Fibroblast of peridontal ligament (primary cell): ENCODE measurements around the gene TMEM80.

Experiments used
- DNase-seq: peaks from one replicate; pipeline ENCODE4 v3.0.0-alpha.2; 2010; ENCODE audit errors: extremely low read depth

The TMEM80 gene

GRCh38 chr11:745428-745827 lies 49.8 kb downstream of the TMEM80 start:
- no peak for DNase-seq

DNA sequence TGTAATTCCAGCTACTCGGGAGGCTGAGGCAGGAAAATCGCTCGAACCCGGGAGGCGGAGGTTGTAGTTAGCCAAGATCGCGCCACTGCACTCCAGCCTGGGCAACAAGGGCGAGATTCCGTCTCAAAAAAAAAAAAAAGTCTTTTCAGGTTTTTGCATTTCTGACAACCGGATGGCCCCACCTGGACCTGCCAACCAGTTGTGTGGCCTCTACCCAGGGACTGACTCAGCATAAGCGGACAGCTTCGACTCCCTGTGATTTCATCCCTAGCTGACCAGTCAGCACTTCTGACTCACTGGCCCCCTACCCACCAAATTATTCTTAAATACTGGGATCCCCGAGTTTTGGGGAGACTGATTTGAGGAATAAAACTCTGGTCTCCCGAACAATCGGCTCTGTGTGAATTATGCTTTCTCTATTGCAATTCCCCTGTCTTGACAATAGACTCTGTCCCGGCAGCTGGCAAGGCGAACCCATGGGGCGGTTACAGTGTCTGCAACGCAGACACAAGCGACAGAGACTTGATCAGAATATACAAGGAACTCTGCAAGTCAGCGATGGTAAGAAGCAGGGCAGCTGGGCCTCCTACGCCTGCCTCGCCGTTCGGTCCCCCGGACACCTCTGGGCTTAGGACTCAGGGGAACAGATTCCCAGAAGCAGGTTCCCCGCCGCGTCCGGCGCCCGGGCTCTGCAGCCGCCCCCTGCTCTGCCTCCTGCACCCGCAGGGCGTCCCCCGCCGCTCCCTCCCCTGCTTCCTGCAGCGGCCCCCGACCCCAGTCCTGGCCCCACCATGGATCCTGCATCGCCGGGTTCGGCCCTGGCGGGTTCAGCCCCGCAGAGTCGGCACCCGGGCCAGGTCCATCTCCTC lies 50.9 kb downstream of the TMEM80 start:
- no peak for DNase-seq

DNA sequence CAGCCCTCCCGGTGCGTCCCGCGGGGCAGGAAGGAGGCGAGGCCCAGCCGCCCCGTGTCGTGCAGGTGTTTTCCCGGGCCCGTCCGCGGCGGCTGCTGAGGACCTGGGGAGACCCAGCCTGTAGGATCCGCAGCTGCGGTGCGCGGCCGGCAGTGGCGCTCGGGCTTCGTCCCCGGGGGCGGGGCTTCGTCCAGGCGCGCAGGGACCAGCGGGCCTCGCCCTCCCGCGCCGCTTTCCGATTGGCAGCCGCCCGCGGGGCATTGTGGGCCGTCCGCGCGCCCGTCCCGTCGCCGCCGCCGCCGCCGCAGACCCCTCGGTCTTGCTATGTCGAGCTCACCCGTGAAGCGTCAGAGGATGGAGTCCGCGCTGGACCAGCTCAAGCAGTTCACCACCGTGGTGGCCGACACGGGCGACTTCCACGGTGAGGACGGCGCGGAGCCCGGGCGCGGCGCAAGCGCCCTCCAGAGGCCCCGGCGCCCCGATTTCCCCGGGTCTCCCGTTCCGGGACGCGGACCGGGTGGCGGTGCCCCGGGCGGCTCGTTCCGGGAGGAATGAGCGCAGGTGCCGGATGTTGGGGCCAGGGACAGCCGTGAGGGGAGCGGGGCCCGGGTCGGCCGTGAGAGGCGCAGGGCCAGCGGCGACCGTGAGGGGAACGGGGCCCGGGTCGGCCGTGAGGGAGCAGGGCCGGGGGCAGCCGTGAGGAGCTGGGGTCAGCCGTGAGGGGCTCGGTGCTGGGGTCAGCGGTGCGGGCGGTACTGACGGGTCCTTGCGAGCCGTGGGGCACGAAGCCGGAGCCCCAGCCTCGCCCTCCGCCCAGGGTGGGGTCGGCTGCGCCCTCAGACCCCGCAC lies 51.8 kb downstream of the TMEM80 start, which contains the start of gene TALDO1:
Gene TALDO1, plus strand, starts transcription at position 307 of the 849 bp plus-strand sequence. Its CDS starts 18 bp downstream, at position 325.
- DNase-seq = peak; percentile 67

GRCh38 chr11:748007-748359 lies 52.4 kb downstream of the TMEM80 start:
- peak; percentile 16 for DNase-seq

DNA sequence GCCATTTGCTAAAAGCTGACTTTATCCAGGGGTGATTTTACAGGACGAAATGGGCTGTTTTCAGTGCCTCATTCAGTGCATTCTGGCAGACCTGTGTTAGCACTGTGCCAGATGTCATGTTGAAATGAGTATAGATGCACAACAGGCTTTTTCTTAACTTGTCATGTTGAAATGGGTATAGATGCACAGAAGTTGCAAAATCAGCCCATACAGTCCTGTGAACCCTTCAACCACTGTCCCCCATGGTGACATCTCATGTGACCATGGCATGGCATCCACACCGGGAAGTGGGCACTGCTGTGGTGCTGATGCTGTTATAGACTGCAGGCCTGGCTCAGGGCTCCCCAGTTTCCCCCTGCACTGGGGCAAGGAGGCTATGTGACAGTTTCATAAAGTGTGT lies 54.1 kb downstream of the TMEM80 start:
- no peak for DNase-seq
